GM18508 (cell line): ENCODE data around the gene SLC25A4.
"Not testable (repeated sequence)": the region's sequence is repeated elsewhere in the genome, so short reads cannot be mapped to it uniquely, and the experiment has no call there.

Experiments
- ATAC-seq: cut with Tn5 transposase; IDR thresholded peaks from one replicate; pipeline ENCODE4 v1.9.1; 2021; ENCODE audit warnings: moderate number of reproducible peaks; ENCODE audit not compliant: insufficient read depth, unreplicated experiment

SLC25A4 gene

DNA sequence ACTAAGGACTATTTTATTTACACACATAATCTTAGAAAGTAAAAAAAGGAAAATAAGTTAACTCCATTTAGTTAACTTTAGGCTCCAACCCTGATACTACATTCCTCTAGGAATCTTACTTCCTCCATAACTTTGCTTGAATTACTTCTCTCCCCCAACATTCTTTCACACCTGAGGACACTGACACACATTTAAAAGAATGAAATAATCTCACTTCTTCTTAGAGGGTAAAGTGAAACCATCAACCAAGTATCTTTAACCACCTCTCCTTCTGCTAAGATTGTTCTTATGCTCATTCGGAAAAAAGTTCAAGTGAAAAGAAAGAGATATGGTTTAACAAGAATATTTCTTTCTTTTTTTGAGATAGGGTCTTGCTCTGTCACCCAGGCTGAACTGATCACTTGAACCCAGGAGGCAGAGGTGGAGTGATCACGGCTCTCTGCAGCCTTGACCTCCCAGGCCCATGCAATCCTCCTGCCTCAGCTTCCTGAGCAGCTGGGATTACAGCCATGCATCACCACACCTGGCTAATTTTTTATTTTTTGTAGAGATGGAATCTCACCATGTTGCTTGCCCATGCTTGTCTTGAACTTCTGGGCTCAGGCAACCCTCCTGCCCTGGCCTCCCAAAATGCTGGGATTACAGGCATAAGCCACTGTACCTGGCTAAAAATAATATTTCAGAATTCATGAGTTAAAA lies 28.5 kb downstream of the SLC25A4 start:
- peak; percentile 87 for ATAC-seq

DNA sequence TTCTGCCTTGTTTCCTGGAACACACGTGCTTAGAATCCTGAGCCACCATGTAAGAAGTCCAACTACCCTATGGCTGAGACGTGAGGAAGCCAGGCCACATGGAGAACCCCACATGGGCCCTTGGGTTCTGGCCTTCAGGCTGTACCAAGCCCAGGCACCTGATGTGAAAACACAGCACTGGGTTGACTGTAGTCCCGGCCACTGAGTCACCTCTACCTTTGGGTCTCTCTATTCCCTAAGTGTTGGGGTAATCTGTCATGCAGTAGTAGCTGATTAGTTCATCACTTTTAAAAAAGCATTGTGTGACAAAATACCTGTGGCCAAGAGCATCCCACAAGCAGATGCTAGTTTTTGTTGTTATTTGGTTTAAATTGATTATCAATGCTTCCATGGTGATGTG lies 36.4 kb downstream of the SLC25A4 start:
- no peak for ATAC-seq

GRCh38 chr4:185182239-185182638 lies 39.2 kb downstream of the SLC25A4 start:
- no peak for ATAC-seq

- ATAC-seq: no peak
Measured at GRCh38 chr4:185183622-185184281, 40.7 kb downstream of the SLC25A4 start.

GRCh38 chr4:185186769-185187168 lies 43.7 kb downstream of the SLC25A4 start:
- ATAC-seq: no peak

GRCh38 chr4:185189606-185190305 lies 46.7 kb downstream of the SLC25A4 start:
- no peak for ATAC-seq

- no peak for ATAC-seq
Measured at GRCh38 chr4:185190306-185190856, 47.3 kb downstream of the SLC25A4 start.

GRCh38 chr4:185192059-185192458 lies 49.0 kb downstream of the SLC25A4 start:
- ATAC-seq: peak; percentile 69

GRCh38 chr4:185194924-185195888 lies 52.1 kb downstream of the SLC25A4 start:
- no peak for ATAC-seq

- no peak for ATAC-seq
Measured at GRCh38 chr4:185196437-185196836, 53.4 kb downstream of the SLC25A4 start.

GRCh38 chr4:185198189-185198588 lies 55.1 kb downstream of the SLC25A4 start:
- ATAC-seq: not testable (repeated sequence)
